HCT116 (cell line): ENCODE data around the gene PPP4R3A. TPM values are rescaled to one million over a fixed set of nuclear protein-coding genes. Genes with fewer than 3 reads are reported as not detected.

Source experiments
- ATAC-seq: fragments of 200-7000 bp; cut with Tn5 transposase; 2 replicates; pipeline ENCODE4 v1.9.1; 2020; ENCODE audit warnings: mild to moderate bottlenecking, moderate library complexity
- BruUV-seq: library from RNA; stranded (reverse); fragments of 400-500 nt; replicated peaks from 2 replicates; lab custom pipeline; 2021; lab: Mats Ljungman, UMichigan
- CTCF ChIA-PET: fragments of 300-600 bp; sonication (Branson Sonifier 250); formaldehyde crosslinking; loops from one replicate; lab custom pipeline; 2021; ENCODE audit warnings: antibody characterized with exemption; lab: Charles Lee
- POLR2A ChIA-PET: fragments of 300-600, 350-600 bp; sonication (Branson Sonifier 250); formaldehyde crosslinking; loops from one replicate; lab custom pipeline; 2021; ENCODE audit warnings: antibody characterized with exemption; lab: Charles Lee
- RAD21 ChIA-PET, 2 experiments: fragments of 300-600 bp; sonication (Branson Sonifier 250); formaldehyde crosslinking; loops; one replicate each; lab custom pipeline; 2023; ENCODE audit warnings: low total read pairs in 2 of 2; ENCODE audit not compliant: uncharacterized antibody in 2 of 2, unreplicated experiment in 2 of 2, low non-redundant PET in 1 of 2; lab: Charles Lee
- DNase-seq: peaks from one replicate; pipeline ENCODE4 v3.0.0-alpha.2; 2010; ENCODE audit warnings: low read depth, low spot score
- H2AFZ ChIP-seq: fragments of 200-600 bp; shearing (Covaris generic), sonication (generic); 2 replicates; pipeline ENCODE4 v1.6.1; 2017; ENCODE audit warnings: low read depth, mixed run types, mixed read lengths, antibody characterized with exemption, low read length; ENCODE audit not compliant: poor library complexity, severe bottlenecking
- H3K27ac ChIP-seq: 2 replicates; pipeline ENCODE4 v1.5.1; 2012; ENCODE audit warnings: low read depth, low read length
- H3K27me3 ChIP-seq: fragments of 200-600 bp; sonication (generic); 2 replicates; pipeline ENCODE4 v1.6.1; 2016; ENCODE audit warnings: mixed run types, low read length, mixed read lengths; ENCODE audit not compliant: insufficient read depth
- H3K36me3 ChIP-seq, 2 experiments: fragments of 200-500 bp in 1 of 2; fragments of 200-600 bp in 1 of 2; sonication (Bioruptor generic) in 1 of 2; sonication (generic) in 1 of 2; 2 replicates each; pipeline versions ENCODE4 v1.5.1 to v1.6.1; 2014 to 2016; ENCODE audit warnings: low read length in 2 of 2, inconsistent platforms in 1 of 2, mixed read lengths in 1 of 2, mixed run types in 1 of 2; ENCODE audit not compliant: insufficient read depth in 2 of 2, control insufficient read depth in 1 of 2
- H3K4me1 ChIP-seq, 2 experiments: fragments of 200-600 bp in 1 of 2; sonication (generic) in 1 of 2; 2 replicates each; pipeline versions ENCODE4 v1.5.1 to v1.6.1; 2012 to 2017; ENCODE audit warnings: low read length in 2 of 2, inconsistent platforms in 1 of 2, mild to moderate bottlenecking in 1 of 2, mixed read lengths in 1 of 2, mixed run types in 1 of 2, moderate library complexity in 1 of 2; ENCODE audit not compliant: insufficient read depth in 2 of 2, control insufficient read depth in 1 of 2
- H3K4me2 ChIP-seq: fragments of 200-600 bp; sonication (generic); 2 replicates; pipeline ENCODE4 v1.6.1; 2017; ENCODE audit warnings: mixed run types, low read length, mixed read lengths
- H3K4me3 ChIP-seq, 2 experiments: fragments of 200-600 bp in 1 of 2; sonication (generic) in 1 of 2; replicated peaks in 1 of 2; 2 replicates each; pipeline ENCODE4 v1.5.1; 2011 to 2016; ENCODE audit warnings: low read length in 2 of 2, control low read depth in 1 of 2, low read depth in 1 of 2, mild to moderate bottlenecking in 1 of 2, mixed read lengths in 1 of 2, mixed run types in 1 of 2
- H3K79me2 ChIP-seq: fragments of 200-600 bp; sonication (generic); 2 replicates; pipeline ENCODE4 v1.6.1; 2017; ENCODE audit warnings: mild to moderate bottlenecking, mixed run types, low read length, moderate library complexity, mixed read lengths; ENCODE audit not compliant: insufficient read depth
- H3K9ac ChIP-seq: fragments of 200-600 bp; sonication (generic); 2 replicates; pipeline ENCODE4 v1.6.1; 2016; ENCODE audit warnings: low read length, mixed read lengths
- H3K9me2 ChIP-seq: fragments of 200-600 bp; sonication (generic), shearing (Covaris generic); 2 replicates; pipeline ENCODE4 v1.6.1; 2017; ENCODE audit warnings: mixed run types, mild to moderate bottlenecking, moderate library complexity; ENCODE audit not compliant: insufficient read depth
- H3K9me3 ChIP-seq, 2 experiments: fragments of 200-500 bp in 1 of 2; fragments of 200-600 bp in 1 of 2; sonication (Bioruptor generic) in 1 of 2; sonication (generic) in 1 of 2; 2 replicates each; pipeline ENCODE4 v1.6.1; 2014 to 2017; ENCODE audit warnings: low read length in 2 of 2, mixed read lengths in 2 of 2, inconsistent platforms in 1 of 2, low read depth in 1 of 2, mild to moderate bottlenecking in 1 of 2, mixed run types in 1 of 2, moderate library complexity in 1 of 2; ENCODE audit not compliant: control insufficient read depth in 1 of 2, insufficient read depth in 1 of 2
- H4K20me1 ChIP-seq: fragments of 200-600 bp; sonication (generic), shearing (Covaris generic); 2 replicates; pipeline ENCODE4 v1.6.1; 2017; ENCODE audit warnings: mixed run types, mild to moderate bottlenecking, moderate library complexity; ENCODE audit not compliant: insufficient read depth
- ATF3 ChIP-seq: IDR thresholded peaks from 2 replicates; pipeline ENCODE4 v1.6.1; 2012
- CEBPB ChIP-seq: IDR thresholded peaks from 2 replicates; pipeline ENCODE4 v1.6.1; 2012; ENCODE audit warnings: low read depth
- CTCF ChIP-seq, 3 experiments: fragments of 200-600 bp in 1 of 3; sonication (generic) in 1 of 3; IDR thresholded peaks in 2 of 3; conservative IDR thresholded peaks in 1 of 3; 2 replicates each; pipeline ENCODE4 v1.5.1; 2012 to 2017; ENCODE audit warnings: low read depth in 2 of 3, low read length in 2 of 3, antibody characterized with exemption in 1 of 3, borderline replicate concordance in 1 of 3, control low read depth in 1 of 3, mild to moderate bottlenecking in 1 of 3, mixed read lengths in 1 of 3, mixed run types in 1 of 3, moderate library complexity in 1 of 3; ENCODE audit not compliant: insufficient read depth in 1 of 3
- EGR1 ChIP-seq: IDR thresholded peaks from 2 replicates; pipeline ENCODE4 v1.6.1; 2012; ENCODE audit warnings: low read depth
- ELF1 ChIP-seq: IDR thresholded peaks from 2 replicates; pipeline ENCODE4 v1.6.1; 2012; ENCODE audit warnings: low read depth, borderline replicate concordance
- EZH2 ChIP-seq: fragments of 200-600 bp; sonication (generic); IDR thresholded peaks from 2 replicates; pipeline ENCODE4 v1.6.1; 2017; ENCODE audit warnings: antibody characterized with exemption, mixed run types
- EZH2phosphoT487 ChIP-seq: fragments of 200-600 bp; IDR thresholded peaks from 2 replicates; pipeline ENCODE4 v1.6.1; 2018; ENCODE audit warnings: antibody characterized with exemption, borderline replicate concordance
- JUND ChIP-seq: IDR thresholded peaks from 2 replicates; pipeline ENCODE4 v1.6.1; 2012
- MAX ChIP-seq: IDR thresholded peaks from 2 replicates; pipeline ENCODE4 v1.6.1; 2012
- POLR2AphosphoS5 ChIP-seq: IDR thresholded peaks from 2 replicates; pipeline ENCODE4 v1.6.1; 2011; ENCODE audit warnings: mild to moderate bottlenecking, low read depth, low read length, moderate library complexity
- SIN3A ChIP-seq: IDR thresholded peaks from 2 replicates; pipeline ENCODE4 v1.6.1; 2012; ENCODE audit warnings: low read depth
- SRF ChIP-seq: IDR thresholded peaks from 2 replicates; pipeline ENCODE4 v1.6.1; 2012; ENCODE audit warnings: low read depth
- TCF7L2 ChIP-seq: IDR thresholded peaks from 2 replicates; pipeline ENCODE4 v1.7.0; 2011; ENCODE audit warnings: borderline replicate concordance, inconsistent platforms; ENCODE audit not compliant: insufficient read depth, insufficient read length; ENCODE audit errors: extremely low read depth
- YY1 ChIP-seq: IDR thresholded peaks from 2 replicates; pipeline ENCODE4 v1.6.1; 2011; ENCODE audit warnings: low read length, low read depth, moderate library complexity, mild to moderate bottlenecking; ENCODE audit not compliant: insufficient replicate concordance; ENCODE audit errors: extremely low read depth
- ZFX ChIP-seq: fragments of 450-650 bp; IDR thresholded peaks from 2 replicates; pipeline ENCODE4 v1.6.1; 2017
- ZNF274 ChIP-seq: fragments of 200-500 bp; sonication (Bioruptor generic); IDR thresholded peaks from 2 replicates; pipeline ENCODE4 v1.6.1; 2014; ENCODE audit warnings: mild to moderate bottlenecking, low read depth, low read length, inconsistent platforms
- intact Hi-C: fragments of 100-400 bp; cut with micrococcal nuclease; formaldehyde crosslinking; loops from 2 replicates; pipeline ENCODE4 v1.10.0; 2022
- total RNA-seq: library from RNA; stranded (reverse); gene quantifications from one replicate; pipeline ENCODE4 v1.2.1, GENCODE V29; 2021; ENCODE audit not compliant: unreplicated experiment

PPP4R3A gene
- total RNA-seq, 1 experiment from 2014 or later: 67.7 TPM

DNA sequence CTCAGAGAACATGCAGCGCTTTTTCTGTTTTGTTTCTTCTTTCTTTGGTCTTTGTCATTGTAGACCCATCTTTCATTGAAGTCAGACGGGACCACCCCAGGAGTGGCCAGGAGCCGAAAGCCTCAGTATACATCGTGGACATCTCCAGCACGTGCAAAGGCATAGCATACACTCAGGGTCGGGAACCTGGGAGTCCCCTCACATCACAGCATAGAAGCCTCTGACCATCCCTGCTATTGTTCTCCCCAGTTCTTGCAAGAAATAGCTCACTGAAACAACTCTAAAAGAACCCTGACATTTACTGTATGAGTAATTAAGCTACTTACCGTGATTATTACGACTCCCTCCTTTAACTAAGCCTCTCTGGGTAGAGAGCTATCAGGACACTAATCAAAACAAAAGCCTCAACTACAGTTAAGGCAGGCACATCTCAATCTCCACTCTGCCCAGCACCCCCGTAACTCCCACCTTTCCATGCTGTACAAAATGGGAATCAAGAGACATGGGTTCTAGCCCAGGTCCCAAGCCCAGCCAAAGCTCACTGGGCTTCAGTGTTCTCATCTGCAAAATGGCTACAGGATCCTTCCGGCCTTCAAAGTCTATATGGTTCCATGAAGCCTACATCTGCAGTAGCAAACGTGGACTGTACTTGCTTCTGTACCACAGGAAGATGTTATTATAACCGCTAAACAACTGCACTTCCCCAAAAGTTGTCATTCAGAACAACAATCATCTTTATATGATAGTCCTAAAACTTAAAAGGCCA lies 99.2 kb downstream of the PPP4R3A start:
- H4K20me1 ChIP-seq: no peaks in the 10 kb centered on the region
- TF ChIP-seq EZH2phosphoT487: no peak
- H3K4me1 ChIP-seq: peaks cover 0 to 2% of the 10 kb centered on the region in 2 experiments; a peak in 1 of 4 replicates
- H3K79me2 ChIP-seq: peaks cover 16% of the 10 kb centered on the region; the same call in 1 of the 2 replicates
- no peak overlapping the region for H3K27ac ChIP-seq
- H3K4me2 ChIP-seq: no peak overlapping the region
- CTCF ChIA-PET: no interaction called here
- DNase-seq (no peak), ATAC-seq (no peak)
- BruUV-seq: no TSS peak
- intact Hi-C loops: no loop called here
- no peaks in the 10 kb centered on the region for H3K9me2 ChIP-seq
- POLR2A ChIA-PET: no interaction called here
- no peak overlapping the region for H3K9ac ChIP-seq
- H3K36me3 ChIP-seq: peaks cover 2 to 6% of the 10 kb centered on the region in 2 experiments; a peak in 1 of 4 replicates
- no peak overlapping the region for H2AFZ ChIP-seq
- RAD21 ChIA-PET: no interaction called here
- no peaks in the 10 kb centered on the region for H3K27me3 ChIP-seq
- H3K4me3 ChIP-seq: no peak overlapping the region
- H3K9me3 ChIP-seq: no peaks in the 10 kb centered on the region

GRCh38 chr14:91409928-91410718 lies 100.0 kb downstream of the PPP4R3A start:
- Histone ChIP-seq H3K36me3 (peaks cover 2 to 6% of the 10 kb centered on the region in 2 experiments; a peak in 1 of 4 replicates), H3K9ac (no peak overlapping the region), H3K79me2 (peaks cover 13% of the 10 kb centered on the region; the same call in 1 of the 2 replicates), H3K27ac (no peak overlapping the region), H3K9me3 (no peaks in the 10 kb centered on the region), H4K20me1 (no peaks in the 10 kb centered on the region), H3K27me3 (no peaks in the 10 kb centered on the region), H3K4me2 (no peak overlapping the region), H3K9me2 (no peaks in the 10 kb centered on the region), H3K4me3 (no peak overlapping the region), H3K4me1 (no peaks in the 10 kb centered on the region), H2AFZ (no peak overlapping the region)
- ChIA-PET RAD21 (no interaction called here), CTCF (no interaction called here), POLR2A (no interaction called here)
- no peak for ATAC-seq
- no peak for DNase-seq
- BruUV-seq: no TSS peak
- intact Hi-C loops: no loop called here
- no peak for TF ChIP-seq MAX
- no peak for TF ChIP-seq TCF7L2
- TF ChIP-seq ZNF274: no peak
- TF ChIP-seq CTCF (IDR thresholded peaks at IDR 0.05 in 2 of 3, conservative IDR thresholded peaks at IDR 0.05 in 1 of 3; ENCODE audit: borderline replicate concordance in 1 of 3, insufficient read depth in 1 of 3, low read depth in 2 of 3, low read length in 2 of 3): no peak
- TF ChIP-seq ELF1: no peak
- no peak for TF ChIP-seq ZFX
- TF ChIP-seq EZH2phosphoT487: no peak
- TF ChIP-seq POLR2AphosphoS5: no peak
- TF ChIP-seq YY1: no peak
- TF ChIP-seq ATF3: no peak
- TF ChIP-seq CEBPB: no peak
- no peak for TF ChIP-seq EGR1
- no peak for TF ChIP-seq EZH2
- TF ChIP-seq SRF: no peak
- TF ChIP-seq JUND: no peak
- no peak for TF ChIP-seq SIN3A
